Thyroid gland (tissue), 4 donors: ENCODE measurements around the gene HEG1.

Experiments used
- POLR2A ChIP-seq, 2 donors: fragments of 450-650 bp; IDR thresholded peaks; one replicate each; pipeline ENCODE4 v1.6.1; 2017; ENCODE audit warnings: antibody characterized with exemption in 2 of 2, mild to moderate bottlenecking in 2 of 2, moderate library complexity in 1 of 2
- TF ChIP-seq, protein P1 (sequence below), 6 experiments: fragments of 200-600 bp in 3 of 6; fragments of 450-650 bp in 3 of 6; sonication (generic) in 3 of 6; IDR thresholded peaks; one replicate each; pipeline ENCODE4 v1.5.1; 2016 to 2019; ENCODE audit warnings: antibody characterized with exemption in 6 of 6, mild to moderate bottlenecking in 2 of 6, inconsistent platforms in 1 of 6, moderate library complexity in 1 of 6

- TF ChIP-seq, protein P1, sequence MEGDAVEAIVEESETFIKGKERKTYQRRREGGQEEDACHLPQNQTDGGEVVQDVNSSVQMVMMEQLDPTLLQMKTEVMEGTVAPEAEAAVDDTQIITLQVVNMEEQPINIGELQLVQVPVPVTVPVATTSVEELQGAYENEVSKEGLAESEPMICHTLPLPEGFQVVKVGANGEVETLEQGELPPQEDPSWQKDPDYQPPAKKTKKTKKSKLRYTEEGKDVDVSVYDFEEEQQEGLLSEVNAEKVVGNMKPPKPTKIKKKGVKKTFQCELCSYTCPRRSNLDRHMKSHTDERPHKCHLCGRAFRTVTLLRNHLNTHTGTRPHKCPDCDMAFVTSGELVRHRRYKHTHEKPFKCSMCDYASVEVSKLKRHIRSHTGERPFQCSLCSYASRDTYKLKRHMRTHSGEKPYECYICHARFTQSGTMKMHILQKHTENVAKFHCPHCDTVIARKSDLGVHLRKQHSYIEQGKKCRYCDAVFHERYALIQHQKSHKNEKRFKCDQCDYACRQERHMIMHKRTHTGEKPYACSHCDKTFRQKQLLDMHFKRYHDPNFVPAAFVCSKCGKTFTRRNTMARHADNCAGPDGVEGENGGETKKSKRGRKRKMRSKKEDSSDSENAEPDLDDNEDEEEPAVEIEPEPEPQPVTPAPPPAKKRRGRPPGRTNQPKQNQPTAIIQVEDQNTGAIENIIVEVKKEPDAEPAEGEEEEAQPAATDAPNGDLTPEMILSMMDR (IDR thresholded peaks at IDR 0.05), result peak in 1 of 6 experiments; percentile 10
- TF ChIP-seq POLR2A (IDR thresholded peaks at IDR 0.05), result peak in 1 of 2 donors; percentile 23
These were observed 52.4 kb downstream of the HEG1 start for GRCh38 chr3:125003369-125003853.
